GM18526 (cell line): ENCODE measurements around the gene ELMOD1.

ENCODE experiments used
- POLR2A ChIP-seq: IDR thresholded peaks from 3 replicates; pipeline ENCODE4 v1.6.1; 2011; ENCODE audit not compliant: insufficient read length; ENCODE audit errors: extremely low read depth

ELMOD1 gene

GRCh38 chr11:107695446-107695845 lies 104.5 kb downstream of the ELMOD1 start:
- no peak for TF ChIP-seq POLR2A

GRCh38 chr11:107696140-107696539 lies 105.2 kb downstream of the ELMOD1 start:
- no peak for TF ChIP-seq POLR2A

GRCh38 chr11:107697291-107697690 lies 106.3 kb downstream of the ELMOD1 start:
- no peak for TF ChIP-seq POLR2A

GRCh38 chr11:107699371-107700285 lies 108.7 kb downstream of the ELMOD1 start:
- TF ChIP-seq POLR2A = no peak

GRCh38 chr11:107702109-107702660 lies 111.2 kb downstream of the ELMOD1 start:
- TF ChIP-seq POLR2A = no peak

GRCh38 chr11:107702723-107703122 lies 111.8 kb downstream of the ELMOD1 start:
- no peak for TF ChIP-seq POLR2A

GRCh38 chr11:107704451-107704850 lies 113.5 kb downstream of the ELMOD1 start:
- TF ChIP-seq POLR2A = no peak

GRCh38 chr11:107705027-107705426 lies 114.1 kb downstream of the ELMOD1 start:
- TF ChIP-seq POLR2A = no peak

- no peak for TF ChIP-seq POLR2A
These were observed 115.6 kb downstream of the ELMOD1 start for GRCh38 chr11:107706531-107706930.

- TF ChIP-seq POLR2A = no peak
These were observed 116.3 kb downstream of the ELMOD1 start for GRCh38 chr11:107707215-107707671.

GRCh38 chr11:107707807-107708206 lies 116.9 kb downstream of the ELMOD1 start:
- no peak for TF ChIP-seq POLR2A

- TF ChIP-seq POLR2A = no peak
These were observed 117.8 kb downstream of the ELMOD1 start for GRCh38 chr11:107708792-107709191.

- no peak for TF ChIP-seq POLR2A
These were observed 119.4 kb downstream of the ELMOD1 start for GRCh38 chr11:107710301-107710700.

GRCh38 chr11:107711861-107712755 lies 121.2 kb downstream of the ELMOD1 start, which contains the start of gene SLN:
Gene SLN (minus strand): TSS chr11:107712056.
- no peak for TF ChIP-seq POLR2A

- TF ChIP-seq POLR2A = no peak
These were observed 122.1 kb downstream of the ELMOD1 start for GRCh38 chr11:107713009-107713408.
